Fibroblast of lung (primary cell): Measurements from ENCODE around the gene RBMS1. TPM values are rescaled to one million over a fixed set of nuclear protein-coding genes. Genes with fewer than 3 reads are reported as not detected.

Experiments
- DNase-seq, 2 donors: peaks; one replicate each; pipeline versions ENCODE4 v3.0.0 to v3.0.0-alpha.2; 2010; ENCODE audit warnings: low read depth in 2 of 2
- H2AFZ ChIP-seq: 2 replicates; pipeline ENCODE4 v1.5.1; 2012; ENCODE audit warnings: low read length, control low read depth, inconsistent platforms
- H3K27ac ChIP-seq: 2 replicates; pipeline ENCODE4 v1.5.1; 2011; ENCODE audit warnings: low read length, control low read depth; ENCODE audit not compliant: insufficient read depth
- H3K27me3 ChIP-seq: 2 replicates; pipeline ENCODE4 v1.5.1; 2011; ENCODE audit warnings: mild to moderate bottlenecking, low read length; ENCODE audit not compliant: control insufficient read depth, insufficient read depth
- H3K36me3 ChIP-seq: 2 replicates; pipeline ENCODE4 v1.5.1; 2011; ENCODE audit warnings: low read length; ENCODE audit not compliant: control insufficient read depth, insufficient read depth
- H3K4me1 ChIP-seq: 2 replicates; pipeline ENCODE4 v1.5.1; 2011; ENCODE audit warnings: low read length; ENCODE audit not compliant: control insufficient read depth, insufficient read depth; ENCODE audit errors: extremely low read depth
- H3K4me2 ChIP-seq: 2 replicates; pipeline ENCODE4 v1.5.1; 2011; ENCODE audit warnings: low read length, control low read depth; ENCODE audit not compliant: insufficient read depth; ENCODE audit errors: extremely low read depth
- H3K4me3 ChIP-seq, 4 experiments: fragments of 200-600 bp in 1 of 4; sonication (generic) in 1 of 4; replicated peaks in 1 of 4; 2 replicates each; pipeline ENCODE4 v1.5.1; 2011 to 2016; ENCODE audit warnings: low read length in 4 of 4, low read depth in 3 of 4, mild to moderate bottlenecking in 3 of 4, control low read depth in 2 of 4, inconsistent platforms in 1 of 4, mixed read lengths in 1 of 4; ENCODE audit not compliant: insufficient read depth in 1 of 4; ENCODE audit errors: control extremely low read depth in 1 of 4
- H3K79me2 ChIP-seq: 2 replicates; pipeline ENCODE4 v1.5.1; 2012; ENCODE audit warnings: mild to moderate bottlenecking, low read length, inconsistent platforms; ENCODE audit not compliant: control insufficient read depth, insufficient read depth
- H3K9ac ChIP-seq: 2 replicates; pipeline ENCODE4 v1.5.1; 2011; ENCODE audit warnings: mild to moderate bottlenecking, low read length, control low read depth; ENCODE audit not compliant: insufficient read depth
- H3K9me3 ChIP-seq: 2 replicates; pipeline ENCODE4 v1.5.1; 2012; ENCODE audit warnings: low read depth, low read length; ENCODE audit not compliant: control insufficient read depth, insufficient read depth
- H4K20me1 ChIP-seq: 2 replicates; pipeline ENCODE4 v1.5.1; 2011; ENCODE audit warnings: low read length; ENCODE audit not compliant: control insufficient read depth, insufficient read depth; ENCODE audit errors: extremely low read depth
- CTCF ChIP-seq, 2 donors: IDR thresholded peaks in 1 of 2; conservative IDR thresholded peaks in 1 of 2; 1 replicate in 1 of 2; 2 replicates in 1 of 2; pipeline ENCODE4 v1.5.1; 2011 to 2012; ENCODE audit warnings: low read length in 2 of 2, control low read depth in 1 of 2, inconsistent platforms in 1 of 2, low read depth in 1 of 2, mild to moderate bottlenecking in 1 of 2
- EZH2 ChIP-seq: IDR thresholded peaks from 2 replicates; pipeline ENCODE4 v1.5.1; 2012; ENCODE audit warnings: low read length, control low read depth, mild to moderate bottlenecking; ENCODE audit errors: missing control alignments
- polyA plus RNA-seq, 2 donors: library from polyadenylated mRNA; depleted of rRNA in 1 of 2; stranded (reverse) in 1 of 2; unstranded in 1 of 2; fragments of >200 nt; gene quantifications; 2 replicates each; pipeline ENCODE4 v1.2.1, GENCODE V29; 2011 to 2012; ENCODE audit warnings: missing spikeins in 1 of 2
- total RNA-seq: library from RNA; depleted of rRNA; stranded (reverse); fragments of >200 nt; gene quantifications from 2 replicates; pipeline ENCODE4 v1.2.1, GENCODE V29; 2014

RBMS1 gene
- total and polyA plus RNA-seq, 2 donors (not counting 1 experiment from before 2014, with no cell fraction given), result 77.3 to 146 TPM

GRCh38 chr2:160303076-160303475 is 190.5 kb downstream of the RBMS1 start:
- H4K20me1 ChIP-seq, result no peaks in the 10 kb centered on the region
- no peaks in the 10 kb centered on the region for H3K27me3 ChIP-seq
- no peak overlapping the region for H3K4me3 ChIP-seq
- no peak overlapping the region for H3K4me2 ChIP-seq
- TF ChIP-seq EZH2, result no peak
- TF ChIP-seq CTCF (conservative IDR thresholded peaks at IDR 0.05 in 1 of 2, IDR thresholded peaks at IDR 0.05 in 1 of 2; ENCODE audit: low read depth in 1 of 2, low read length in 2 of 2), result no peak
- H2AFZ ChIP-seq, result no peak overlapping the region
- H3K9ac ChIP-seq, result no peak overlapping the region
- peaks cover 35% of the 10 kb centered on the region for H3K79me2 ChIP-seq
- no peak overlapping the region for H3K27ac ChIP-seq
- peaks cover 18% of the 10 kb centered on the region for H3K4me1 ChIP-seq
- no peak for DNase-seq
- H3K36me3 ChIP-seq, result peaks cover 13% of the 10 kb centered on the region
- H3K9me3 ChIP-seq, result no peaks in the 10 kb centered on the region

- H3K4me3 ChIP-seq, result no peak overlapping the region
- H3K36me3 ChIP-seq, result peaks cover 16% of the 10 kb centered on the region
- no peaks in the 10 kb centered on the region for H3K27me3 ChIP-seq
- H3K9ac ChIP-seq, result no peak overlapping the region
- TF ChIP-seq CTCF (conservative IDR thresholded peaks at IDR 0.05 in 1 of 2, IDR thresholded peaks at IDR 0.05 in 1 of 2; ENCODE audit: low read depth in 1 of 2, low read length in 2 of 2) (no peak), EZH2 (no peak)
- no peaks in the 10 kb centered on the region for H3K9me3 ChIP-seq
- DNase-seq, result peak in 1 of 2 donors; percentile 52
- no peak overlapping the region for H2AFZ ChIP-seq
- peaks cover 34% of the 10 kb centered on the region for H3K79me2 ChIP-seq
- peaks cover 12% of the 10 kb centered on the region for H3K4me1 ChIP-seq
- no peak overlapping the region for H3K27ac ChIP-seq
- H3K4me2 ChIP-seq, result no peak overlapping the region
- no peaks in the 10 kb centered on the region for H4K20me1 ChIP-seq
Observed at GRCh38 chr2:160301420-160301819, 192.2 kb downstream of the RBMS1 start.

GRCh38 chr2:160300203-160300602 is 193.4 kb downstream of the RBMS1 start:
- Histone ChIP-seq H2AFZ (no peak overlapping the region), H3K9ac (no peak overlapping the region), H3K27ac (no peak overlapping the region), H3K4me1 (peaks cover 12% of the 10 kb centered on the region), H3K36me3 (peaks cover 16% of the 10 kb centered on the region), H3K9me3 (no peaks in the 10 kb centered on the region), H3K27me3 (no peaks in the 10 kb centered on the region), H4K20me1 (no peaks in the 10 kb centered on the region), H3K79me2 (peaks cover 34% of the 10 kb centered on the region), H3K4me3 (no peak overlapping the region), H3K4me2 (no peak overlapping the region)
- no peak for DNase-seq
- TF ChIP-seq CTCF (conservative IDR thresholded peaks at IDR 0.05 in 1 of 2, IDR thresholded peaks at IDR 0.05 in 1 of 2; ENCODE audit: low read depth in 1 of 2, low read length in 2 of 2) (no peak), EZH2 (no peak)
